Transverse colon (tissue), 4 donors: Measurements from ENCODE around the gene ITGA11.

Experiments used
- CTCF ChIP-seq, 5 experiments: fragments of 200-600 bp in 3 of 5; fragments of 450-650 bp in 2 of 5; sonication (generic) in 3 of 5; IDR thresholded peaks; 1 replicate in 2 of 5; 2 replicates in 3 of 5; pipeline ENCODE4 v1.5.1; 2016 to 2017; ENCODE audit warnings: antibody characterized with exemption in 5 of 5, inconsistent platforms in 3 of 5, mild to moderate bottlenecking in 2 of 5, moderate library complexity in 1 of 5
- EP300 ChIP-seq: sonication (generic); formaldehyde crosslinking; IDR thresholded peaks from one replicate; pipeline ENCODE4 v1.6.1; 2017; ENCODE audit warnings: antibody characterized with exemption, low read depth
- POLR2A ChIP-seq: fragments of 450-650 bp; IDR thresholded peaks from one replicate; pipeline ENCODE4 v1.6.1; 2016; ENCODE audit warnings: antibody characterized with exemption, mild to moderate bottlenecking, moderate library complexity
- POLR2AphosphoS5 ChIP-seq, 3 donors: sonication (generic); formaldehyde crosslinking; IDR thresholded peaks; one replicate each; pipeline ENCODE4 v1.6.1; 2016; ENCODE audit warnings: antibody characterized with exemption in 3 of 3

- TF ChIP-seq EP300, result no peak
- no peak for TF ChIP-seq CTCF (IDR thresholded peaks at IDR 0.05)
- TF ChIP-seq POLR2A, result no peak
- no peak for TF ChIP-seq POLR2AphosphoS5 (IDR thresholded peaks at IDR 0.05)
Observed at GRCh38 chr15:68463444-68463843, 31.5 kb upstream of the ITGA11 start.
